ENCODE measurements around the gene FOXP1.
"Not testable (repeated sequence)": the region's sequence is repeated elsewhere in the genome, so short reads cannot be mapped to it uniquely, and the experiment has no call there.

Gene FOXP1

DNA sequence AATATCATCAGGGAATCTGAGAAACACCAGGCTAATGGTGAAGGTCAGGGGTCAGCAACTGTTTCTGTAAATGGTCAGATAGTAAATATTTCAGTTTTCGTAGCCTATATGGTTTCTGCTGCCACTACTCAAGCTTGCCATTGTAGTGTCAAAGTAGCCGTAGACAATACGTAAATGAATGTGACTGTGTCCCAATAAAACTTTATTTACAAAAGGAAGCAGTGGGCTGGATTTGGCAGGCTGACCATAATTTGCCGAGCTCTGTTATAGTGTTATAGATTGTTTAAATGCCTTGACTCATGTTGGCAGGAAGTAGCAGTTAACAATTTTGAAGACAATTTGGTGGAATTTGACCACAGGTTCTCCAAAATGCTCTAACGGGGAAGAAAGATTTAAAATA lies 548.2 kb downstream of the FOXP1 start:
- H3K4me3 ChIP-seq (ENCODE audit: low read length): no peak overlapping the region
- TF ChIP-seq ZNF274 (IDR thresholded peaks at IDR 0.05; ENCODE audit: low read depth, low read length): no peak

DNA sequence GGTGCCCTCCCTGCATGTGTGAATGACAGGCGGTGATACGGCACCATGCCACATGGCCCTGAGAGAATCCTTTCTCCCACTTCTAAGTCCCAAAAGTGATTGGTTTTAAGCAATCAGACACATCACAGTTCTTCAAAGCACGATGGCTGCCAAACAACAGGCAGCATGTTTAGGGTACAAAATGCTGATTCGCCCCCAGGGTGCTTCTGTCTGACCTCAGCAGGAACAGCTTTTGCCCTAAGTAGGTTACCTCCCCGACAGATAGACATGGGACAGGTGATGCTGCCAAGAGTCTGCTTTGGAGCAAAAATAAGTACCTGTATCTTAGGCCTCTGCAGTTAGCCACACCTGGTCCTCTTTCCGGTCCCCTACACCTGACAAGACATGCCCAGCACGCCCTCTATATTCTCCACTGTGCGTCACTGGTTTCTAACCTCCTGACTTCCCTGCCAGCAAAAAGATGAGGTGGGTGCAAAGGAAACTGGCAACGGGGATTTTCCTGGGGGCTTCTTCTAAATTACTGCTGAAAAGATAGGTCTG lies 549.8 kb downstream of the FOXP1 start:
- no peak for TF ChIP-seq ZNF274 (IDR thresholded peaks at IDR 0.05; ENCODE audit: low read depth, low read length)
- H3K4me3 ChIP-seq (ENCODE audit: low read length): no peak overlapping the region

DNA sequence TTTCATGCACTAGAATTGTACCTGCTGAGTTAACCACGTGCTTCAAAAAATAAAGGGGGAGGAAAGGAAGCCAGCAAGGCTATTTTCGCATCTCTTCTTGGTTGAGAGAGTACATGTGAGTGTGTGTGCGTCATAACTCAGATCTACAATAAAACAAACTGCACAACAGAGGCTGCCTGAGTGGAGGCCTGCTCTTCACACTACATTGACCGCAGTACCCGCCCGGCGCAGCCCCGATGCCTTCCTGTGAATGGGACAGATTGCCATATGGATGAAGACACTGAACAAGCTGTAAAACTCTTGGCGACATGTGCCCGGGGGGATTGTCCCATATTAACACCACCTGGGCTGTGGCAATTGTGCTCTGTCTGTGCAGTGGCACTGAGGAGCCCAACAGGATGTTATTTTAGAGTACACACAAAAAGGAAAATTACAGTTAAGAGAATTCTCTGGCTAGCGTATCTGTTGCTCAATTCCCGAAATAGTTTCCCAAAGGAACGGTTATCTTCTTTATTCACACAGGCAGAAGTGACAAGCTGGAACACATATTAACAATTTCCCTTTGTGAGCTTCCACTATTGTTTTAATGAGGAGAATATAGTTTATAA lies 551.5 kb downstream of the FOXP1 start:
- TF ChIP-seq ZNF274 (IDR thresholded peaks at IDR 0.05; ENCODE audit: low read depth, low read length): no peak
- H3K4me3 ChIP-seq (ENCODE audit: low read length): no peak overlapping the region

DNA sequence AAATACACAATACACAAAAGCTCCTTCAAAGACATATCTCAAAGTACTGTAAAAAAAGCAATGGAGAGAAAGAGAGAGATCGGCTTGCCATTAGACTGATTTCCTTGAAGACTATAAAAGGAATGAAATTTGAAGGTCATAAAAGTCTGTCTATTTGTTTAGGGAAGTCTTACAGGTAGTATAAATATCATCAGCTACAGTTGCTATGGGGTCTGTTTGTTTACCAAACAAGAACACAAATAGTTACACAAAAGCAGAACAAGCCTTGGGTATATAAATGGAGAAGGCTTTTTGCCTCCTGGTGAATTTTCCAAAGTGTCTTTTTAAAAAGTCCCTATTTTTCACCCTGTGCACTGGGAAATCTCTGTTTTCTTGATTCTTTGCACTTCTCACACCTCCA lies 552.3 kb downstream of the FOXP1 start:
- H3K4me3 ChIP-seq (ENCODE audit: low read length): no peak overlapping the region
- no peak for TF ChIP-seq ZNF274 (IDR thresholded peaks at IDR 0.05; ENCODE audit: low read depth, low read length)

DNA sequence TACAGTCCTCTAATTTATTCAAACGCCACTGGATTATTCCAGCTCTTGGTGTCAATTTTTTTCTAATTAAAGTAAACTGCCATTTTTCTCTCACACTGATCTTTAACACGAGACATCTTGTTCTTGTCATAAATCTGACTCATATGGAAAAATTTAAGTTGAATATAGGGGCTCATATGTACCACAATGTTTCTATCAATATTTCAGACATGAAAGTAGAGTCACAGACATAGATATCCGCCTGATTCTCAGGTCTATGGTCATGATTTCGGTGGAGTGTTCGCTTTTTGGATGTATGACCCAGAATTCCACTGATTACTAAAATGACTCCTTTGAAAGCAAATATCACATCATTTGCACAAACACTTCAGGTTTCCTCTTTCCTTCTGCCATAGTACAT lies 552.8 kb downstream of the FOXP1 start:
- no peak overlapping the region for H3K4me3 ChIP-seq (ENCODE audit: low read length)
- TF ChIP-seq ZNF274 (IDR thresholded peaks at IDR 0.05; ENCODE audit: low read depth, low read length): no peak

DNA sequence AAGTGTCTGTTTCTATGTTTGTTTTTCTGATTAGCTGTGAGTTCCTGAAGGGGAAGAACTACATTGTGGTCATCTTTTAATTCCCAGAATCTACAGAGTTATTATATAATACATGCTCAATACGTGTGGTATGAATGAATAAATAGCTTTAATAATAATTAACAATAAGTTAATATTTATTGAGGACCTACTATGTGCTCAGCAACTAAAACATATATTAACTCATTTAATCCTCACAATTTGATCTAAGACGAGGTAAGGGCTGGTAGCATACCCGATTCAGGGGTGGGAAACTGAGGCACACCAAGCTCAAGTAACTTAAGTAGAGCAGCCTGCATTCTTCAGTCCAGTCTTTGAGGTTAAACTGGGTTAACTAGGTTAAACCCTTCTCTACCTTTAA lies 553.8 kb downstream of the FOXP1 start:
- no peak overlapping the region for H3K4me3 ChIP-seq (ENCODE audit: low read length)
- no peak for TF ChIP-seq ZNF274 (IDR thresholded peaks at IDR 0.05; ENCODE audit: low read depth, low read length)

DNA sequence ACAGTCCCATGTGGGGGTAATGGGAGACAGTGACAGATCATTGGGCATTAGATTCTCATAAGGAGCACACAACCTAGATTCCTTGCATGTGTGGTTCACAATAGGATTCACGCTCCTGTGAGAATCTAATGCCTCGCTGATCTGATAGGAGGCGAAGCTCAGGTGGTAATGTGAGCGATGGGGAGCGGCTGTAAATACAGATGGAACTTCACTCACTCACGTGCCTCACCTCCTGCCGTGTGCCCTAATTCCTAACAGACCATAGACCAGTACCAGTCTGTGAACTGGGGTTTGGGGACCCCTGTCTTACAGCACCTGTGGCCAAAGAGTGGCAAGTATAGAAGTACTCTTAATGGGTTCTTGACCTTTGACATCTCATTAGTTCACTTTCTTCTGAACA lies 554.7 kb downstream of the FOXP1 start:
- no peak for TF ChIP-seq ZNF274 (IDR thresholded peaks at IDR 0.05; ENCODE audit: low read depth, low read length)
- no peak overlapping the region for H3K4me3 ChIP-seq (ENCODE audit: low read length)

DNA sequence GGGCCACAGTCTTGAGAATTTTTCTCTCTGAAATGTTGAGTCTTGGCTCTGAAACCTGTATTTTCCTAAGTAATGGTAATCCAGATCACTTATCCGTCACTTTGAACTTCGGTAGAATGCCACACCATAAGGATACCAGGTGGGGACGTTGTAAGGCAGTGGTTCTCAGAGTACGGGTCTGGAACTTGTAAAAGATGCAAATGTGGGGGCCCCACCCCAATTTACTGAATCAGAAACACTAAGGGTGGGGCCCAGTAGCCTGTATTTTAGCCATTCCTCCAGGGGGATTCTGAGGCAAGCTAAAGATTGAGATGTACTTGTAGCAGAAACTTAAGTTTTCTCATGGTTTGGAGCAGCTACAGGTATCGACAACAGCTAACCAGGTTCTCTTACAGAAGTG lies 555.3 kb downstream of the FOXP1 start:
- TF ChIP-seq ZNF274 (IDR thresholded peaks at IDR 0.05; ENCODE audit: low read depth, low read length): no peak

DNA sequence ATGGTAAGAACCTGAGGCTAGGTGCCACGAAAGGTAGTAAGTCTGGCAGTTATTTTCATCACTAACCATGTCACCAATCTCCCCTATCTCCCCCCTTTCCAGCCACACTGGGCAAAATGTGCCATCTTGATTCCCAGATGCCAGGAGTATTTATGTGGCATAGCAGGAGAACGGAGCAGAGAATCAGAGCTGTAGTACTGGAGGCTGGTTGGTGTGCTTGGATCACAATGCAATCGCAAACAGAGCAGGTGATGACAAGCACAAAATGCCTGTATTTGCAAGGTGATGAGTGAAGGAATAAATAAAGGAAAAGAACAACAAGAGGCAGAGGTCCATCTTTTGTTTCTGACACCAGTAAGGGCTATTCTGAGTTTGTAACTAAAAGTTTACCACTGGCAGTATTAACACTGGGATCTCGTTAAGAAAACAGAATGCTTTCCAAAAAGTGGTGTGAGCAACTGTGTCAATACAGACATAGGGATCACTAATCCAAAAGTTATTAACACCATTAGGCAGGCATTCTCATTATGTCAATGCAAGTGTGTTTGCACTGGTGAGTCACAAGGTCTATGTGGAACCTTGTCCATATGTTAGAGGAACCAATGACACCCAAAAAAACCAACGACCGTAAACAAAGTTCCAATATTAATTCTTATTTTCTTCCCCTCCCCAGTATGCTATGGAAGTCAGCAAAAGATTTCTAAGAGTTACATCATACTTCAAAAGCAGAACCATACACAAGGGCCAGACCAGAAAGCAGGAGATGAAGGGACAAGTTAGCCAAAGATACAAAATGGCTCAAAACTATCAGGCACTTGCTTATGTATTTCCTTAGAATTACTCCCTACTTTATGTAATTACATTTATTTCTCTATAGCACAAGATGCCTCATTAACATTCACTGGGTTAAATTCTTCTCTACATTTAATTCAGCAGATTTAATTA lies 556.6 kb downstream of the FOXP1 start:
- H3K4me3 ChIP-seq (ENCODE audit: low read length): no peak overlapping the region
- TF ChIP-seq ZNF274 (IDR thresholded peaks at IDR 0.05; ENCODE audit: low read depth, low read length): no peak

More for the DNA sequence above, 555.3 kb downstream of the FOXP1 start:
- H3K4me3 ChIP-seq (ENCODE audit: low read length): no peak overlapping the region

DNA sequence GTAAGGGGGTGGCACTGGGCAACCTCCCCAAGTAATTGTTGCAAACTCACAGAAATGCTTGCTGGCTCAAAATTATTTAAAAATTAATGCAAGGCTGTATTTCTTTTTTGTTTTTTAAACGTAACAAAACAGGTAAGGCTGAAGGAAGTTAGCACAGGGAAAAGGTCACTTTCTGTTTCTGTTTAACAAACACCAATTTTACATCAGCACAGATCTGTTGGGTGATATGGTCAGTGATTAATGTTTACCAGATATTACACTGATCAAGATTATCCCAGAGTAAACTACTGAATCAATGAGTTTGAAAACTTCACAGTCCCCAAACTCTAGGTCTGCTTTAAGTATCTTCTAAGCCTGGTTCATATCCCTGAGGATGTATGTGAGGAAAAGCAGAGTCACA lies 558.0 kb downstream of the FOXP1 start:
- TF ChIP-seq ZNF274 (IDR thresholded peaks at IDR 0.05; ENCODE audit: low read depth, low read length): no peak
- no peak overlapping the region for H3K4me3 ChIP-seq (ENCODE audit: low read length)

DNA sequence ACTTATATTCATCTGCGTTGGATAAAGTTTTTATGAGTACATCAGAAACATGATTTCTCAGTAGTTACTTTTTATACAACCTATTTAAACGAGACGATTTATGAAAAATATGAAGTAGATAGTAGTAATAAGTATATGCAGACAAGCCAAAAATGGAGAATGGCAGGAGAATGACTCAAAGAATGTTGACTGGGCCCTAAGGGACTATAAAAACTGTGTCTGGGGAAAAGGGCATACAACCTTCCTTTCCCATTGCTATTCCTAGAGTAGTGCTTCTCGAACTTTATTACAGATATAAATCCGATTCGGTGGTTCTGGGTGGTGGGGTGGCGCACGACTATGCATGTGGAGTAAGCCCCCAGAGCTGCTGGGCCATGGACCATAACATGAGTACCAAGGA lies 558.5 kb downstream of the FOXP1 start:
- no peak overlapping the region for H3K4me3 ChIP-seq (ENCODE audit: low read length)
- no peak for TF ChIP-seq ZNF274 (IDR thresholded peaks at IDR 0.05; ENCODE audit: low read depth, low read length)

DNA sequence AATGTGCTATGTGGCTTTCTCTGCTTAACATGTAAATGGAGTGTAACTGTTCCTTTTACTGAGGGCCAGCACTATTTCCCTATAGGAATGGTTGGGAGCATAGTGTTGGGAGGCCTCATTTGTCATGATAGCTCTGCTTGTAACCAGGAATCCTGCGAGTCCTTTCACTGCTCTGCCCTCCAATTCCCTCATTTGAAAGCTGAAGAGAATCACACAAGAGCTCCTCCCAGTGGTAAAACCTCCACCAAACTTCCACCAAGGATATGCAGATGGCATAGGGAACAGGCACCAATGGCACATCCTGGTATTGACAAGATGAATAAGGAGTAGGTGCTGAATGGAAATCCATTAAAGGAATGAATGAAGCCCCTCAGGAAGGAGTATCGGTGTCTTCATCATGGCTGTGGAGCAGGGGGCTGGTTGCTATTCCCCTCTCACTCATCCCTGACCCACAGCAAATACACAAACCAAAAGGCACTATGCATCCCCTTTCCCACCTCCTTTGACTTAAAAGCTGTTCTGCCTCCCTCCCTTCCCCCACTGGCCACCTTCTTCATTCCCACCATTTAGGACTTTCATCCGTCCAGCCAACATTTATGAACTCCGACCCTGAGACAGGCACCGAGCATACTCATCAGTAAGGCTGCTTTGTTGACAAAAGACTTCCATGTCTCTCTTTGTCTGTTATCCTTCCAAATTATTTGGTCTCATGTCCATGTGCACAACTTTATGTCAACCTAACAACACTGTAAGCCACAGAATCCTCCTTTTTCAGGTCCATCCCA lies 560.8 kb downstream of the FOXP1 start:
- TF ChIP-seq ZNF274 (IDR thresholded peaks at IDR 0.05; ENCODE audit: low read depth, low read length): no peak
- no peak overlapping the region for H3K4me3 ChIP-seq (ENCODE audit: low read length)

DNA sequence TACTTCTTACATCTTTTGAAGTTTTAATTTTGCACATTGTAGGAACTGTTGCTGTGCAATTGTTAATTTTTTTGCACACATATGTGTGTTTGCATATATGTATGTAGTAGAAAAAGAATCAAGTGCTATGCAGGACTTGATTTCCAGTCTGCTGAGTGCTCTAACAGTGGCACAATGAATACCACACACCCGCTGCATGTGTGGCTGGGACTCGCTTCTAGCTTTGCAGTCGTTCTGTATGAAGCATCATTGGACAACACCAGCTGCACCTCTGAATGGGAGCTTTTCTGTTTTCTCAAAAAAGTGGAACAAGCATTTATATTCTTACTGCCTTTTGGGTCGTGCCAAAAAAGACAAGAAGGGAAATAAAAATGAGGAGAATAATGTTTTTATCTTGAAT lies 564.7 kb downstream of the FOXP1 start:
- H3K4me3 ChIP-seq (ENCODE audit: low read length): no peak overlapping the region
- no peak for TF ChIP-seq ZNF274 (IDR thresholded peaks at IDR 0.05; ENCODE audit: low read depth, low read length)

DNA sequence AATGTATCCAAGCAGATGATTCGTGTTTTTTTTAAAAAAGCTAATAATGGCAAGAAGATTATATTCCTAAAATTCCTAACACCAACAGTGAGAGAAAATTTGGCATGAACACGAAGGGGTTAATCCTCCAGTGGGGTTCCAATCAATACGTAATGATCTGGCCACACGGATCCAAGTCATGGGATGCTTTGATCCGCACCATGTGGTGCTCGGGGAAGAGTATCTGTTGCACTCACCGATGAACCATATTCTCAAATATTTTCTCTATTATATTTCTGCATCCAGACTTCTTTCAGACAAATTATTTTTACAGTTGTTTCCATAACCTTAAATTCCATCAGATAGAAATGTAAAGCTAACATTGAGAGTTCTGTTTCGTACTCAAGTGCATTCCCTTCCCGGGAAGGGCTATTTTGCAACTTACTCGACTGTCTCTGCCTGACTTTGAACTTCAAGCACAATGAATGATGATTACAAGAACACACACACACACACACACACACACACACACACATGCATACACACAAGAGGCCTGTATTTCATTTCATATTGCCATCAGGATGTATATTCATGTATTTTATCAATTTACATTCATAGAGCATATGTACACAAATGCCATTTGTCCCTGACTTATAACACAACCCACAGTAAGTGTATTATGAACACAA lies 567.2 kb downstream of the FOXP1 start:
- no peak overlapping the region for H3K4me3 ChIP-seq (ENCODE audit: low read length)
- no peak for TF ChIP-seq ZNF274 (IDR thresholded peaks at IDR 0.05; ENCODE audit: low read depth, low read length)

DNA sequence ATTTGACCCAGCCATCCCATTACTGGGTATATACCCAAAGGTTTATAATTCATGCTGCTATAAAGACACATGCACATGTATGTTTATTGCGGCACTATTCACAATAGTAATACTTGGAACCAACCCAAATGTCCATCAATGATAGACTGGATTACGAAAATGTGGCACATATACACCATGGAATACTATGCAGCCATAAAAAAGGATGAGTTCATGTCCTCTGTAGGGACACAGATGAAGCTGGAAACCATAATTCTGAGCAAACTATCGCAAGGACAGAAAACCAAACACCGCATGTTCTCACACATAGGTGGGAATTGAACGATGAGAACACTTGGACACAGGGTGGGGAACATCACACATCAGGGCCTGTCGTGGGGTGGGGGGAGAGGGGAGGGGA lies 568.9 kb downstream of the FOXP1 start:
- not testable (repeated sequence) for H3K4me3 ChIP-seq (ENCODE audit: low read length)
